Stimulated activated CD4-positive, alpha-beta T cell treated with anti-CD3 and anti-CD28 coated beads, Interleukin-1b, Interleukin-23, amount 100 ng/mL, for 48 hours (primary cell): ENCODE data around the gene RMI1.
A peak's percentile ranks its signal among the peaks of the same experiment; 100 is the strongest.

ENCODE experiments used
- DNase-seq: peaks from one replicate; pipeline ENCODE4 v3.0.0-alpha.2; 2020

The RMI1 gene

GRCh38 chr9:83971485-83971884 lies 9.1 kb upstream of the RMI1 start:
- DNase-seq = no peak

- no peak for DNase-seq
Measured at GRCh38 chr9:83972286-83972685, 8.3 kb upstream of the RMI1 start.

GRCh38 chr9:83975300-83975699 lies 5.3 kb upstream of the RMI1 start:
- DNase-seq = no peak

- no peak for DNase-seq
Measured at GRCh38 chr9:83976372-83976771, 4.2 kb upstream of the RMI1 start.

- no peak for DNase-seq
Measured at GRCh38 chr9:83977196-83977595, 3.4 kb upstream of the RMI1 start.

- DNase-seq = peak; percentile 90
Measured at GRCh38 chr9:83978992-83979811, 1.4 kb upstream of the RMI1 start.

- peak; percentile 99 for DNase-seq
Measured at GRCh38 chr9:83979812-83980394, 702 bp upstream of the RMI1 start, which contains the start of gene HNRNPK. TSS of gene HNRNPK (minus strand) at chr9:83980215. CDS start at chr9:83978252, 1,963 bp downstream.

GRCh38 chr9:83981126-83981871 lies 694 bp downstream of the RMI1 start:
- peak; percentile 39 for DNase-seq

GRCh38 chr9:83986195-83986594 lies 5.6 kb downstream of the RMI1 start:
- no peak for DNase-seq

- peak; percentile 31 for DNase-seq
Measured at GRCh38 chr9:83986765-83987401, 6.3 kb downstream of the RMI1 start.

- no peak for DNase-seq
Measured at GRCh38 chr9:83987402-83987791, 6.8 kb downstream of the RMI1 start.

GRCh38 chr9:83988411-83988810 lies 7.8 kb downstream of the RMI1 start:
- DNase-seq = no peak

GRCh38 chr9:83991355-83991754 lies 10.8 kb downstream of the RMI1 start:
- DNase-seq = no peak

- DNase-seq = no peak
Measured at GRCh38 chr9:83992407-83992806, 11.8 kb downstream of the RMI1 start.

- DNase-seq = no peak
Measured at GRCh38 chr9:83992901-83993300, 12.3 kb downstream of the RMI1 start.

- DNase-seq = no peak
Measured at GRCh38 chr9:83996126-83996525, 15.5 kb downstream of the RMI1 start.

- no peak for DNase-seq
Measured at GRCh38 chr9:83999141-83999918, 18.7 kb downstream of the RMI1 start.

- DNase-seq = no peak
Measured at GRCh38 chr9:84000186-84000585, 19.6 kb downstream of the RMI1 start.

- no peak for DNase-seq
Measured at GRCh38 chr9:84001621-84002020, 21.0 kb downstream of the RMI1 start.

- no peak for DNase-seq
Measured at GRCh38 chr9:84002344-84002743, 21.7 kb downstream of the RMI1 start.

GRCh38 chr9:84003246-84003645 lies 22.6 kb downstream of the RMI1 start:
- no peak for DNase-seq

GRCh38 chr9:84007662-84008061 lies 27.1 kb downstream of the RMI1 start:
- no peak for DNase-seq
